ENCODE data around the gene SOX30.
"Not testable (repeated sequence)": the region's sequence is repeated elsewhere in the genome, so short reads cannot be mapped to it uniquely, and the experiment has no call there.

The SOX30 gene
- total RNA-seq: 0 to 0.99 (median 0) reads per million in 17 experiments

DNA sequence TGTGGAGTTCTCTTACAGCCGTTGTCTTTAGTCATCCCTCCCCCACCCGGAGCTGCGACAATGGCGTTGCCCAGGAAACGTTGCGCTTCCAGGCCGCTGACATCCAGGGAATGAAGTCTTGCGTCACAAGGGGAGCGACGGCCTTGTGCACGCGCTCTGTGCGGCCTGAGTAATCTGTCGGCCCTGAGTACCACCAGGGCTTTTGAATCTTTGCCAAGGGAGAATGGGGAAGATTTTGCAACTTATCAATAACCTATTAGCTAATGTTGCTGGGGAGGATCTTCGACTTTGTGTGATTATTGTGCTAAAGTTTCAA, at the start of gene SOX30:
Gene SOX30 (minus strand): TSS at position 62 of the 316 bp plus-strand sequence. CDS start 360 bp downstream, outside the sequence.
- DNase-seq: no peak

DNA sequence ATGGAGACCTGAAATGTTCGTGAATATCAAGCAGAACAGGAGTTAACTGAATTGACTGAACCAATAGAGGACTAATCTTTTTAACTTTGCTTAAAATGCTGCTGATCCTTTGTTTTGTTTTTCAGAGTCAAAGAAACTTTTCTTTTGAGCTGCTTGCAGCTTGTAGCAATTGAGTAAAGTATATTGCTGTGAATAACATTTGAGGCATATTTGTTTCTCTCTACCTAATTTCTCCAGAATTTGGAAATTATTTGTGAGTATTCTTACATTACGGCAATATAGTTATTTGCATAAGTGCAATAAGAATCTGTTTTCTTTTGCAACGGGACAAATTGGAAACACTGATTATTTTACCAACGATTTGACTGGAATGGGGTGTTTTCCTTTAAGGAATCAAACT, 46.4 kb upstream of the SOX30 start:
- not testable (repeated sequence) for DNase-seq

DNA sequence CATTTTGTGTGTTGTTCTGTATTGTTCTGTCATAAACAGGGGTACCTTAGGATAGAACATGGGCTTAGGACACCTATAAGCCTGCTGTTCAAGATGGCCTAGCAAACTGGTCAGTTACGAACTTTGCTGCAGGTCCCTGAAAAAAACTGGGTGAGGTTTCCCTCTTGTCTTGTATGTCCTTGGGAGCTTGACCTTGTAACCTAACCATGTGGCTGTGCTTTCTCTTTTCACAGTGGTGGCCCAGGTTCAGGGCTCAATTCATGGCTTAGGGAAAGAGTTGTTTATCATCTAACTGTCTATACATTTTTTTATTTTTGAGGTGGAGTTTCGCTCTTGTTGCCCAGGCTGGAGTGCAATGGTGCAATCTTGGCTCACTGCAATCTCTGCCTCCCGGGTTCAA, 43.9 kb upstream of the SOX30 start:
- not testable (repeated sequence) for DNase-seq

DNA sequence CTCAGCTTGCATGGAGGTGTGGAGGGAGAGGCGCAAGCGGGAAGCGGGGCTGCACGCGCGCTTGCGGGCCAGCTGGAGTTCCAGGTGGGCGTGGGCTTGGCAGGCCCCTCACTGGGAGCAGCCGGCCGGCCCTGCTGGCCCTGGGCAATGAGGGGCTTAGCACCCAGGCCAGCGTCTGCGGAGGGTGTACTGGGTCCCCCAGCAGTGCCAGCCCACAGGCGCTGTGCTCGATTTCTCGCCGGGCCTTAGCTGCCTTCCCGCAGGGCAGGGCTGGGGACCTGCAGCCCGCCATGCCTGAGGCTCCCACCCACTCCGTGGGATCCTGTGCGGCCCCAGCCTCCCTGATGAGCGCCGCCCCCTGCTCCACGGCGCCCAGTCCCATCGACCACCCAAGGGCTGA, 41.6 kb upstream of the SOX30 start:
- DNase-seq: not testable (repeated sequence)

DNA sequence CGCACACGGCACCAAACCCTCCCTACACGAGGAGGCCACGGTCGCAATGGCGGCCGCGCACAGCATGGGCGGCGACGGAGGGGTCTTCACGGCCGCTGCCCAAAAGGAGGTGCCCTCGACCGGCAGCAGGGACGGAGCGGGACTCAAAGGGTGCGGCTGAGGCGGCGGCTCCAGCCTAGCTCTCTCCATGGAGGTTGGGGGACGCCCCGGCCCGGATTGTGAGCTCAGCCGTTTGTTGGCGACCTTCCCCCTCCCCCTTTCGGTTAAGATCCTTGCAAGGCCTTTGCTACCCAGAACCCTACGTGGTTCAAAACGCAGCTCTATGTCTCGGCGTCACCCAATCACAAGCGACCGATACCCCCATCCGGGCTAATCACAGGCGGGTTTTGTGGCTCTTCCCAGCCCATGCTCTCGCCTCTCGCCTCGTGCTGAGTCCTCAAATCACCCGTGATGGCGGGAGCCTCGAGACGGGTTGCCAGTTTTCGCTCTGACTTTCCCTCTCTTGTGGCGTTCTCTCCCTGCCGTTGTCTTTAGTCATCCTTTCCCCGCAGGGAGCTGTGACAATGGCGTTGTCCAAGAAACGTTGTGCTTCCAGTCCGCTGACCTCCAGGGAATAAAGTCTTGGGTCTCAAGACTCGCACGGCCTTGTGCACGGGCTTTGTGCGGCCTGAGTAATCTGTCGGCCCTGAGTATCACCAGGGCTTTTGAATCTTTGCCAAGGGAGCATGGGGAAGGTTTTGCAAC, 38.6 kb upstream of the SOX30 start:
- no peak for DNase-seq

DNA sequence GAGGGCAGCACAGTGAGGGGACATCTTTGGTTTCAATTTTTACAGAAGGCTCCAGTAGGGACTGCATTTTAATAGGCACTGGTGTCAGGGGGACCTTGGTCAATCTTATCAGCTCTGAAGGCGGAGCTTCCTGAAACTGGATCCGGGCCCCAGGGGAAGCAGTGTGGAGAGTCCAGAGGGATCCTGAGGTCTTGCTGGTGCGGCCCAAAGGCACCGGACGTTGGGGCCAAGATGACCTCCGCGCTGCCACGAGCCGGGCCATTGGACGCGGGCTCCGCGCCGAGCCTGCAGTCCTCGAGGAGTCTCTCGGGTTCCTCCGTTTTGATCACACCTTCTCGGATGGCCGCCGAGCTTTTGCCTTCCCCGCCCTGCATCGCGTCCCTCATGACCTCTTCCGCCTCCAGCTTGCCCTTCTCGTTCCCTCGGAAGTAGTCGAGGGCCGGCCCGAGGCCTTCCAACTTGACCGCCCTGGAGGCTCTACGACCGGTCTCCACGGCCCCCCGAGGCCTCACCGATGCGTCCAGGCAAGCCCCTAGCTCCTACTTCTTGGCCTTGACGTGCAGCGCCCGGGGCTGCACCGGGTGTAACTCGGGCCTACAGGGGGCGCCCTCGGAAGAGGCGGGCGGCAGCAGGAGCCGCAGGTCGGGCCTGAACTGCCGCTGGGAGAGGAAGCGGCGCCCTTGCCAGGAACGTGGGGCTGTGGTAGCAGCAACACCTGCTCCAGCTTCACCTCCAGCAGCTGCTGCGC, 37.9 kb upstream of the SOX30 start:
- DNase-seq: peak in 1 of 4 experiments; percentile 22

DNA sequence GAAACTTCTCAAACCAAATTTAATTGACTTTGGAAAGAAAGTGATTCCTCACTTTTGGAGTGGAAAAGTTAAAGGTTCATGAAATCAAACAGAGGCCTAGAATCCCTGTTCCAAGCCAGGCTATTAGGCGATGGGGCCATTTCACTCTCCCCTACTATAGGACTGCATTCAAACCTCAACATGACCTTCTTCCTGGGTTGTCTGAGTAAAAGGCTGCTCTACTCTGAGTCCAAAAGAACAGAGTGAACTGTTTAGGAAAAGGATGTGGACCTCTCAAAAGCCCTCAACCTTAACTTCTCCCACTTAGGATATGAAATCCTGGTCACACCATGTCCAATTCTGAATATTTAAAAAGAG, 34.9 kb upstream of the SOX30 start:
- DNase-seq: no peak

DNA sequence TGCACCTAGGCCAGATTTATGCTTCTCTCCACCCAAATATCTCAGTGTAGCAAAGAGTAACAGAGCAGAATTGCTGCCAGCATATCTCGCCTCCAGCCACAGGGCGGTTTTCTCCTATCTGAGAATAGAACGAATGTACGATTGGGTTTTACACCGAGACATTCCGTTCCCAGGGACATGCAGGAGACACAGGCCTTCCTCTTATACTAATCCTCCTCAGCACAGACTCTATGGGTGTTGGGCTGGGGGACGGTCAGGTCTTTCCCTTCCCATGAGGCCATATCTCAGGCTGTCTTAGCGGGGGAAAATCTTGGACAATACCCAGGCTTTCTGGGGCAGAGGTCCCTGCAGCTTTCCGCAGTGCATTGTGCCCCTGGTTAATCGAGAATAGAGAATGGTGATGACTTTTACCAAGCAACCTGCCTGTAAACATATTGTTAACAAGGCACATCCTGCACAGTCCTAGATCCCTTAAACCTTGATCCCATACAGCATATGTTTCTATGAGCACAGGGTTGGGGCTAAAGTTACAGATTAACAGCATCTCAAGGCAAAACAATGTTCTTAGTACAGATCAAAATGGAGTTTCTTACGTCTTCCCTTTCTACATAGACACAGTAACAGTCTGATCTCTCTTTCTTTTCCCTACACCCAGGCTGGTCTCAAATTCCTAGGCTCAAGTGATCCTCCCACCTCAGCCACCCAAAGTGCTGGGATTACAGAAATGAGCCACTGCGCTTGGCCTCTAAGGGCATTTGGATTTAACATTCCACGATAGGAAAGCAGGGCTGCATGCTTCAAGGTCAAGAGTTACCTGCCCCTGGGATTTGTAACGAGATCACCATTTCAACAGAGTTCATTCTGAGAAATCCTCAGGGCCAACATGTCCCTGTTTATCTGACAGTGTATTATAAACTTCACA, 34.3 kb upstream of the SOX30 start:
- DNase-seq: not testable (repeated sequence)

DNA sequence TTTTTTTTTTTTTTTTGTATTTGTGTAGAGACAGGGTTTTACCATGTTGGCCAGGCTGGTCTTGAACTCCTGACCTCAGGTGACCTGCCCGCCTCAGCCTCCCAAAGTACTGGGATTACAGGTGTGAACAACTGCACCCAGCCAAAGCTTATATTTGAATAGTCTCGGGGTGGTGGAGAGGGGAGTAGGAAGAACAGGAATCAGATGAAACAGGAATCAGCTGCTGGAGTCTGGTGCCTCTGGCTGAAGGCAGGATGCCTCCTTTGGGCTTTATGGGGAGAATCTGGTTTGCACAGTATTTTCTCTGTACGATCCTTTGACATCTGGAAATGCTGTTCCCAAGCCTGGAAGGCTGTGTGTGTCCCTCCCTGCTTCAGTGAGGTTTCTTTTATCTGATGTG, 30.0 kb upstream of the SOX30 start:
- no peak for DNase-seq

DNA sequence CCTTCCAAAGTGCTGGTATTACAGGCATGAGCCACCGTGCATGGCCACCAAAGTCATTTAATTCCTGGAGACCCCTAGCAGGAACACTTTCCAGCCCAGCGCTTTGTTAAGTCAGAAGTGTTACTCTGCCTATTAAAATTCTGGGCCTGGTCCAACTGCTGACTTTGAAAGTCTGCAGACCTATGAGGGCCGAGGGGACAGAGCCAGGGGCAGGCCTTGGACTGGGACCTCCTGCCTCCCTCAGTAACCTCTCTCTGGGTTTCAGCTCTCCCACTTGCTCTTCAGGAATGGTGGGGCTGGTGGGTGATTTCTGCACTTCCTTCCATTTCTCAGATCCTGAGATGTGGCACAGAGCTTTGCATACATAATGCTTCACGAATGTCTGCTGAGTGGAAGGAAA, 28.8 kb upstream of the SOX30 start:
- no peak for DNase-seq

DNA sequence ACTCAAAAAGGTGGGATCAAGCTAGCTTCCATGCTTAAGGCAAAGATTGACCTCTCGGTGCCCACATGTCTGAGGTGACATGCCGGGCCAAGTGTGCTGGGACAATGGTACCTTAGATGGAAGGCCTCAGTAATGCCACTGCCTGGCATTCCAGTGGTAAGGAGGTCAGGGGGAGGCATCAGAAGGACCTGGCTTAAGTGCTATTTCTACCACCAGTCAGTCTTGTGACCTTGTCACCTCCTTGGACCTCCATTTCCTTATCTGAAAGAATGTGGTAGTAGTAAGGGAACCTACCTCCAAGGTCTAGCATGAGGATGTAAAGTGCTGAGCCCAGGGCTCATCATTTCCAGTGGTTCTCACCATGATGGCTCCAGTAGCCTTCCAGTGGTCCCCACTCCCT, 28.0 kb upstream of the SOX30 start:
- no peak for DNase-seq

DNA sequence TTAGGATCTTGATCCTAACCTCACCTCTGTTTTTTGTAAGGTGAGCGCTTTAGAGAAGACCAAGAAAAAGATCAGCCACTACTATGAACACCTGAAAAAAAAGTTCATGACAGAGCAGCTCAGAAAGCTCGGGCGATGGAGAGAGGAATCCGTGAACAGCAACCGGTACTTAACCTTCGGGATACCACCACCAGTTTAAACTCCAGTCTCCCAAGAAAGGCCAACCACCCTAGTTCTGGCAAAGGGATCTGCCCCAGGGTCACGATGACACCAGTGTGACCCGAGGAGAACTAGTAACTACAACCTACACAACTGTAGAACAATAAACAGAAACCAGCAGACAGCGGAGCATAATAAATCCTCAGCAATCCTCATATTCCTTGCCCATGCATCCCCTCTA, 27.6 kb upstream of the SOX30 start:
- no peak for DNase-seq

DNA sequence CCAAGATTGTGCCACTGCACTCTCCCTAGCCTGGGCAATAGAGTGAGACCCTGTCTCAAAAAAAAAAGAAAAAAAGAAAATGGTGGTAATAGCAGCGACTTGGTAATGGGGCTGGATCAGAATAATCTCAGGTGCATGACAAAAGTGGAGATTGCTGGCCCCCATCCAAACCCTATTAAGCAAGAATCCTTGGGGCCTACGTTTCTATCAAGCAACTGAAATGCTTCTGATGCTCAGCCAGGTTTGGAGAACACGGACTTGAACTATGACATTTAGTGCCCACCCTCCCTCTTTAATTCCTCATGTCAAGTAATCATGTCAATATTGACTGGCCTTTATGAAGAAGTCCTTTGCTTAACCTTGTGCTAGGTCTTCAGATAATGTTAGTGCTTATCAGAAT, 25.7 kb upstream of the SOX30 start:
- no peak for DNase-seq

DNA sequence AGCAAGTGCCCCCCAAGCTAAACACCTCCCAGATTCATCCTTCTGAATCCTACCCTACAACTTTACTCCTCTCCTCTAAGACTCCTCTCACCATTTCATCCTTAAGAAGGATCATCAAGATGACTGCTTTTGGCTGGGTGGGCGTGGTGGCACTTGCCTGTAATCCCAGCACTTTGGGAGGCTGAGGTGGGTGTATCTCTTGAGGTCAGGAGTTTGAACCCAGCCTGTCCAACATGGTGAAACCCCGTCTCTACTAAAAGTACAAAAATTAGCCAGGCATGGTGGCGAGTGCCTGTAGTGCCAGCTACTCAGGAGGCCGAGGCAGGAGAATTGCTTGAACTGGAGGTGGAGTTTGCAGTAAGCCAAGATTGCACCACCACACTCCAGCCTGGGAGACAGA, 22.1 kb upstream of the SOX30 start:
- DNase-seq: not testable (repeated sequence)

DNA sequence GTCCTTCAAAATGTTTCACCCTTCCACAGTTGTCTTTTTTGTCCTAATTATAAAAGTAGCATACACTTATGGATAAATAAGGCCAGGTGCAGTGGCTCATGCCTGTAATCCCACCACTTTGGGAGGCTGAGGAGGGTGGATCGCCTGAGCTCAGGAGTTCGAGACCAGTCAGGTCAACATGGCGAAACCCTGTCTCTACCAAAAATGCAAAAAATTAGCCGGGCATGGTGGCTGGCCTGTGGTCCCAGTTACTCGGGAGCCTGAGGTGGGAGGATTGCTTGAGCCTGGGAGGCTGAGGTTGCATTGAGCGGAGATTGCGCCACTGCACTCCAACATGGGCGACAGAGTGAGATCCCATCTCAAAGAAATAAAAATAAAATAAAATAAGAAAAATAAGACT, 20.7 kb upstream of the SOX30 start:
- no peak for DNase-seq

DNA sequence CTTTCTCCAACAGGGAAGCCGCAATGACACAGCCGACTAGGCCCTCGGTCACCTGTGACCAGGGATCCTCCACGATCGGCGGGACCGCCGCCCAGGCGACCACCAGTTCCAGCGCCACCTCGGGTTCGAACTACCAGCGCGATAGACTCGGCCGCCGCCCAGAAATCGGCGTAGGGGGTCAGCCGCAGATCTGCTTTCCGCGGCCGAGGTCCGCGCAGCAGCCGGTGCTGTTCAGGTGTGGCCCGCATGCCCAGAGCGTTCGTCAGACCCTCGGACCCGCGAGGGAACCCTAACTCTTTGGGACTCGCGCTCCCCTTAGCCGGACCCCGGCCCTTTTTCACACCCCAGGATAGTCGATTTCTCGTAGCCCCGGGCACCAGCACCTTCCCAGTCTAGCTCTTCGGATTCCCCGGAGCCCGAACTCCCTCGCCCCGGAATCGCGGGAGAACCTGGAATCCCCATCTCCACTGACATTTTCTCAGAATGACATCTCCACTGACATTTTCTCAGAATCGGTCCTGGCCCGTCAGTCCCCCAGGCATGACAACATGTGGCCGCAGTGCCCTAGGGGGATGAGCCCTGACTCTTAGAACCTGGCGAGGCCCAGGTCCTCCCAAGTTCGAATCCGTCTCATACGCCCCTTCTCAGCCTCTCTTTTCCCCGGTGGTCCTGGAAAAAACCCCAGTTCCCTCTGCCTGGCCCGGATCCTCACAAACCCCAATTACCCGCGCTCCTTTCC, 19.5 kb upstream of the SOX30 start:
- no peak for DNase-seq

DNA sequence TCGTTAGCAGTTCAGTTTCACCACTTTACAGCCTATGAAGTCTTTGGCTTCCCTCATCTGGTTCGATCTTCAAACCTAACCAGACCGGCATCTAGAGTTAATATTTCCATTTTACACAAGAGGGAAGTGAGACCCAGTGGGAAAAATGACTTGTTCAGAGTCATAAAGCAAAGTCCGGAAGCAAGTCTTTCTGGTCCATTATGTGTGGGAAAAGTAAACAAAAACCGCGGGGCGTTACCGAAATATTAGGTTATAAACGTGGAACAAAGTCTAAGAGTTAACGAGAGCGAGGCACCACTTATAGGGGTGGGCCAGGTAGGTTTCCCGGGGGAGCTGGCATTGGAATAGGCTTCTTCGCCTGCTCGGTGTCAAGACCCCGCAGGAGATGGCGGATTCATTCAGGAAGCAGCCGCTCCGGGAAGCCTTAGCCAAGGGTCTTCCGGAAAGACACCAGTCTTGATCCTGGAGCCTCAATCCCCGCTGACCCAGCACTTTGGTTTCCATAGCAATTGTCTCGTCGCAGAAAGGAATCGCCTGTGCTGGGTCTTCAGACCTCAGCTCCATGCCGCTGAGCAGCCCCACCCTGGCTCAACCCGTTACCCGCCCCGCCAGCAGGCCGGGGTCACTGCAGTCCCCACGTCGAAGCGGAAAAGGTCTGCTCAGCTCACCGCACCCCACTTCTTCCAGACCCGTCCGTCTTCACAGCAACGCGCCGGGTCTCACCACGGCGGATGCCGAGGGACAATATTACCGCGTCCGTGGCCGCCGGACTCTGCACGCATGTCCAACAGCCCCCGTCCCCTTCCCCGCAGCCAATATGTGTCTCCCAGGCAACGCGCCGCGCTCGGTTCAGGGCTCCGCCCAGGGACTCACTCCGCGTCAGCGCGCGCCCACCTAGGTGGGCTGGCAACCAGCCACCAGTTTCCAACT, 18.7 kb upstream of the SOX30 start, which contains the start of gene C5orf52:
Gene C5orf52 (plus strand): TSS at position 872 of the 930 bp plus-strand sequence. CDS start 82 bp downstream, outside the sequence.
- peak; percentile 30 to 63 (median 48) for DNase-seq

DNA sequence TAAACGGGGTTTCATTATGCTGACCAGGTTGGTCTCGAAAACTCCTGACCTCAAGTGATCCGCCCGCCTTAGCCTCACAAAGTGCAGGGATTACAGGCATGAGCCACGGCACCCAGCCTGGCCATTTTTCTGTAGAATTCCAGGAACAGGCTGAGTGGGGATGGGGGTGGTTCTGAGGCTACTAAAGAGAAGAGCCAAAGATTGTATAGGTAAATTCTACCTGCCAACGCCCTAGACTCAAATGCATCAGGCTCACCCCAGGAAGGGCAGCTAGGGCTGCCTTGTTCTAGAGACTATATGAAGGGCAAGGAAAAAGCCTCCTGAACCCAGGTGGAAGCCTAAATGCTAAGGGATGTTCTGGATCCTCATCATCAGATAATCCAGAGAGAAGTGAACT, 17.5 kb upstream of the SOX30 start:
- no peak for DNase-seq

DNA sequence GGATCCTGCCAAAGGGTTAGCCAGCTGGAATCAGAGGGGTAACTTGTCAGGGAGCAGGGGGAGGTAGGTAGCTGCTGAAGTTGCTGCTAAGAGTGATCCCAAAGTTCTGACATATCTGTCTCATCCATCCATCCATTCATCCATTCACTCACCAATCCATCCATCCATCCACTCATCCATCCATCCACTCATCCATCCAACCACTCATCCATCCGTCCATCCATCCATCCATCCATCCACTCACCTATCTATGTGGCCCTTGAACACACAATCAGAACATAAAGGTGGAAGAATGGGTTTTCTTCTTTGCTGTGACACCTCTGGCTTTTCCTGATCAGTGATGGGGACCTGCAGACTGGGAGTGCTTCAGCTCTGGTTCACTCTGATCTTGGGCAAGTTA, 16.1 kb upstream of the SOX30 start:
- no peak for DNase-seq

DNA sequence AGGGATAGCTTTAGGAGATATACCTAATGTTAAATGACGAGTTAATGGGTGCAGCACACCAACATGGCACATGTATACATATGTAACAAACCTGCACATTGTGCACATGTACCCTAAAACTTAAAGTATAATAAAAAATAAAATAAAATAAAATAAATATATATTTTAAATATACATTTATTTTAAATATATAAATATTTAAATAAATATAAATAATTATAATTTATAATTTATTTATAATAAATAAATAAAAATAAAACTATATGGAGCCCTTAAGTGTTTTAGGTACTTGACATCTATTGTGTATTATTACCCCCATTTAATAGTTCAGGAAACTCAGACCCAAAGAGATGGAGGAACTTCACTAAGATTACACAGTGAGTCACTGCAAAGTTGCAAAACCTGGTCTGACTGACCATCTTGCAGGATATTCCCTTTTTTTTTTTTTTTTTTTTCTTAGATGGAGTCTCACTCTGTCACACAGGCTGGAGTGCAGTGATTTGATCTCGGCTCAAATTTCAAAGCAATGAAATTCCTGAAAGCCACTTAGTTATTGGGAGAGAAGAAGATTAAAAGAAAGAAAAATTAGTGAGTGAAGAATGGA, 13.3 kb upstream of the SOX30 start:
- peak; percentile 81 to 93 (median 86) for DNase-seq
